ENCODE results near the gene XAGE5. TPM values are rescaled to one million over a fixed set of nuclear protein-coding genes. Genes with fewer than 3 reads are reported as not detected.
A peak's percentile ranks its signal among the peaks of the same experiment; 100 is the strongest.
"Not testable (repeated sequence)": the region's sequence is repeated elsewhere in the genome, so short reads cannot be mapped to it uniquely, and the experiment has no call there.

XAGE5 gene
- not detected for total RNA-seq
- not detected for polyA plus RNA-seq

- CTCF ChIA-PET (ENCODE audit: partially characterized antibody), result no interaction called here
- peaks cover 0 to 1% of the 10 kb centered on the region in 2 donors for H3K27me3 Mint-ChIP-seq
- no peak within 1 kb of the TSS for H3K27ac Mint-ChIP-seq
- intact Hi-C loops (cut with micrococcal nuclease), result no loop called here
- H3K36me3 ChIP-seq (ENCODE audit: insufficient read depth, low read length), result no peaks in the 10 kb centered on the region
- no peaks in the 10 kb centered on the region for H3K4me1 Mint-ChIP-seq
- H3K4me1 ChIP-seq (ENCODE audit: insufficient read depth, low read length), result no peaks in the 10 kb centered on the region
- H3K36me3 Mint-ChIP-seq, result no peaks in the 10 kb centered on the region
- no peak within 1 kb of the TSS for H3K27ac ChIP-seq (ENCODE audit: low read depth, low read length)
- no peaks in the 10 kb centered on the region for H3K9me3 Mint-ChIP-seq
- no peaks in the 10 kb centered on the region for H3K9me3 ChIP-seq (ENCODE audit: control insufficient read depth in 1 of 2, low read length in 2 of 2)
- no peak within 1 kb of the TSS for H3K4me3 Mint-ChIP-seq
- DNase-seq, result no peak
- H3K27me3 ChIP-seq (ENCODE audit: insufficient read depth, low read length), result no peaks in the 10 kb centered on the region
- no peak within 1 kb of the TSS for H3K4me3 ChIP-seq (ENCODE audit: low read length in 2 of 2)
- POLR2A ChIA-PET (ENCODE audit: partially characterized antibody), result no interaction called here
These were observed at the start of gene XAGE5 for GRCh38 chrX:52811065-52811625. Gene XAGE5 (plus strand): TSS chrX:52811287. CDS start chrX:52812567, 1,280 bp downstream.

GRCh38 chrX:52765983-52766382, 45.1 kb upstream of the XAGE5 start:
- H3K4me3 Mint-ChIP-seq; H3K27ac ChIP-seq (ENCODE audit: low read depth, low read length); DNase-seq; H3K36me3 Mint-ChIP-seq; H3K9me3 ChIP-seq (ENCODE audit: control insufficient read depth in 1 of 2, low read length in 2 of 2); H3K27me3 ChIP-seq (ENCODE audit: insufficient read depth, low read length); POLR2A ChIA-PET (ENCODE audit: partially characterized antibody); intact Hi-C loops (cut with micrococcal nuclease); H3K4me1 Mint-ChIP-seq; H3K4me1 ChIP-seq (ENCODE audit: insufficient read depth, low read length); CTCF ChIA-PET (ENCODE audit: partially characterized antibody); H3K9me3 Mint-ChIP-seq; H3K36me3 ChIP-seq (ENCODE audit: insufficient read depth, low read length); H3K27ac Mint-ChIP-seq; H3K4me3 ChIP-seq (ENCODE audit: low read length in 2 of 2); H3K27me3 Mint-ChIP-seq: not testable (repeated sequence)

- H3K4me1 ChIP-seq (ENCODE audit: insufficient read depth, low read length); H3K4me3 Mint-ChIP-seq; H3K27me3 Mint-ChIP-seq; CTCF ChIA-PET (ENCODE audit: partially characterized antibody); H3K4me3 ChIP-seq (ENCODE audit: low read length in 2 of 2); DNase-seq; H3K9me3 ChIP-seq (ENCODE audit: control insufficient read depth in 1 of 2, low read length in 2 of 2); POLR2A ChIA-PET (ENCODE audit: partially characterized antibody); H3K27ac ChIP-seq (ENCODE audit: low read depth, low read length); H3K36me3 Mint-ChIP-seq; H3K27ac Mint-ChIP-seq; H3K4me1 Mint-ChIP-seq; H3K27me3 ChIP-seq (ENCODE audit: insufficient read depth, low read length); intact Hi-C loops (cut with micrococcal nuclease); H3K36me3 ChIP-seq (ENCODE audit: insufficient read depth, low read length); H3K9me3 Mint-ChIP-seq: not testable (repeated sequence)
These were observed 37.6 kb upstream of the XAGE5 start for GRCh38 chrX:52773504-52773903.

- POLR2A ChIA-PET (ENCODE audit: partially characterized antibody); H3K4me1 Mint-ChIP-seq; H3K9me3 Mint-ChIP-seq; DNase-seq; H3K27me3 Mint-ChIP-seq; H3K4me3 Mint-ChIP-seq; H3K27ac ChIP-seq (ENCODE audit: low read depth, low read length); H3K4me1 ChIP-seq (ENCODE audit: insufficient read depth, low read length); H3K27me3 ChIP-seq (ENCODE audit: insufficient read depth, low read length); H3K36me3 Mint-ChIP-seq; intact Hi-C loops (cut with micrococcal nuclease); H3K9me3 ChIP-seq (ENCODE audit: control insufficient read depth in 1 of 2, low read length in 2 of 2); H3K27ac Mint-ChIP-seq; CTCF ChIA-PET (ENCODE audit: partially characterized antibody); H3K36me3 ChIP-seq (ENCODE audit: insufficient read depth, low read length); H3K4me3 ChIP-seq (ENCODE audit: low read length in 2 of 2): not testable (repeated sequence)
These were observed 13.8 kb upstream of the XAGE5 start, which contains the start of gene SPANXN5 for GRCh38 chrX:52797327-52797726. Gene SPANXN5 (minus strand): TSS chrX:52797427. CDS start chrX:52797348, 79 bp downstream.

GRCh38 chrX:52804876-52805275, 6.2 kb upstream of the XAGE5 start:
- peak overlapping the region in 1 of 7 donors; percentile 22 for H3K27ac Mint-ChIP-seq
- H3K36me3 ChIP-seq (ENCODE audit: insufficient read depth, low read length); intact Hi-C loops (cut with micrococcal nuclease); H3K36me3 Mint-ChIP-seq; H3K4me1 Mint-ChIP-seq; POLR2A ChIA-PET (ENCODE audit: partially characterized antibody); H3K27ac ChIP-seq (ENCODE audit: low read depth, low read length); H3K27me3 ChIP-seq (ENCODE audit: insufficient read depth, low read length); H3K9me3 ChIP-seq (ENCODE audit: control insufficient read depth in 1 of 2, low read length in 2 of 2); H3K4me3 Mint-ChIP-seq; DNase-seq; H3K27me3 Mint-ChIP-seq; CTCF ChIA-PET (ENCODE audit: partially characterized antibody); H3K4me3 ChIP-seq (ENCODE audit: low read length in 2 of 2); H3K4me1 ChIP-seq (ENCODE audit: insufficient read depth, low read length); H3K9me3 Mint-ChIP-seq: not testable (repeated sequence)

- no peak overlapping the region for H3K4me3 ChIP-seq (ENCODE audit: low read length in 2 of 2)
- no peaks in the 10 kb centered on the region for H3K9me3 ChIP-seq (ENCODE audit: control insufficient read depth in 1 of 2, low read length in 2 of 2)
- Mint-ChIP-seq H3K27me3 (peaks cover 0 to 3% of the 10 kb centered on the region in 2 donors), H3K4me3 (no peak overlapping the region), H3K27ac (no peak overlapping the region), H3K36me3 (no peaks in the 10 kb centered on the region), H3K4me1 (no peaks in the 10 kb centered on the region), H3K9me3 (no peaks in the 10 kb centered on the region)
- H3K36me3 ChIP-seq (ENCODE audit: insufficient read depth, low read length), result no peaks in the 10 kb centered on the region
- POLR2A ChIA-PET (ENCODE audit: partially characterized antibody), result no interaction called here
- intact Hi-C loops (cut with micrococcal nuclease), result no loop called here
- no peak for DNase-seq
- no peaks in the 10 kb centered on the region for H3K27me3 ChIP-seq (ENCODE audit: insufficient read depth, low read length)
- no peaks in the 10 kb centered on the region for H3K4me1 ChIP-seq (ENCODE audit: insufficient read depth, low read length)
- CTCF ChIA-PET (ENCODE audit: partially characterized antibody), result no interaction called here
- H3K27ac ChIP-seq (ENCODE audit: low read depth, low read length), result no peak overlapping the region
These were observed 8.7 kb downstream of the XAGE5 start for GRCh38 chrX:52819788-52820187.

- ChIA-PET POLR2A (ENCODE audit: partially characterized antibody) (no interaction called here), CTCF (ENCODE audit: partially characterized antibody) (no interaction called here)
- H3K4me1 Mint-ChIP-seq, result no peaks in the 10 kb centered on the region
- no peak for DNase-seq
- intact Hi-C loops (cut with micrococcal nuclease), result no loop called here
- H3K4me3 ChIP-seq (ENCODE audit: low read length in 2 of 2), result no peak overlapping the region
- no peaks in the 10 kb centered on the region for H3K4me1 ChIP-seq (ENCODE audit: insufficient read depth, low read length)
- H3K27ac ChIP-seq (ENCODE audit: low read depth, low read length), result no peak overlapping the region
- H3K27me3 ChIP-seq (ENCODE audit: insufficient read depth, low read length), result no peaks in the 10 kb centered on the region
- H3K36me3 Mint-ChIP-seq, result no peaks in the 10 kb centered on the region
- peaks cover 0 to 3% of the 10 kb centered on the region in 2 donors for H3K27me3 Mint-ChIP-seq
- H3K27ac Mint-ChIP-seq, result no peak overlapping the region
- no peaks in the 10 kb centered on the region for H3K9me3 Mint-ChIP-seq
- no peak overlapping the region for H3K4me3 Mint-ChIP-seq
- H3K36me3 ChIP-seq (ENCODE audit: insufficient read depth, low read length), result no peaks in the 10 kb centered on the region
- H3K9me3 ChIP-seq (ENCODE audit: control insufficient read depth in 1 of 2, low read length in 2 of 2), result no peaks in the 10 kb centered on the region
These were observed 10.1 kb downstream of the XAGE5 start for GRCh38 chrX:52821079-52821760.

- Mint-ChIP-seq H3K4me3 (no peak overlapping the region), H3K27me3 (no peaks in the 10 kb centered on the region), H3K36me3 (no peaks in the 10 kb centered on the region), H3K9me3 (no peaks in the 10 kb centered on the region), H3K27ac (no peak overlapping the region), H3K4me1 (no peaks in the 10 kb centered on the region)
- Histone ChIP-seq H3K27ac (ENCODE audit: low read depth, low read length) (no peak overlapping the region), H3K27me3 (ENCODE audit: insufficient read depth, low read length) (no peaks in the 10 kb centered on the region), H3K36me3 (ENCODE audit: insufficient read depth, low read length) (no peaks in the 10 kb centered on the region), H3K4me3 (ENCODE audit: low read length in 2 of 2) (no peak overlapping the region), H3K9me3 (ENCODE audit: control insufficient read depth in 1 of 2, low read length in 2 of 2) (no peaks in the 10 kb centered on the region), H3K4me1 (ENCODE audit: insufficient read depth, low read length) (no peaks in the 10 kb centered on the region)
- intact Hi-C loops (cut with micrococcal nuclease), result no loop called here
- DNase-seq, result no peak
- ChIA-PET POLR2A (ENCODE audit: partially characterized antibody) (no interaction called here), CTCF (ENCODE audit: partially characterized antibody) (no interaction called here)
These were observed 13.5 kb downstream of the XAGE5 start for GRCh38 chrX:52824608-52825007.

Data from CD4-positive, alpha-beta memory T cell (primary cell).